GM21381 (cell line): ENCODE data around the gene ECE1.
"Not testable (repeated sequence)": the region's sequence is repeated elsewhere in the genome, so short reads cannot be mapped to it uniquely, and the experiment has no call there.

Experiments
- ATAC-seq: cut with Tn5 transposase; IDR thresholded peaks from one replicate; pipeline ENCODE4 v1.9.1; 2021; ENCODE audit warnings: mild to moderate bottlenecking, moderate library complexity; ENCODE audit not compliant: unreplicated experiment

ECE1 gene

GRCh38 chr1:21232044-21232443, 58.2 kb downstream of the ECE1 start:
- ATAC-seq, result no peak

GRCh38 chr1:21229246-21230000, 60.8 kb downstream of the ECE1 start:
- ATAC-seq, result no peak

- not testable (repeated sequence) for ATAC-seq
Measured at GRCh38 chr1:21228224-21228623, 62.0 kb downstream of the ECE1 start.

GRCh38 chr1:21225065-21225464, 65.2 kb downstream of the ECE1 start:
- no peak for ATAC-seq

- no peak for ATAC-seq
Measured at GRCh38 chr1:21220815-21221214, 69.4 kb downstream of the ECE1 start.

- no peak for ATAC-seq
Measured at GRCh38 chr1:21219674-21220073, 70.6 kb downstream of the ECE1 start.

GRCh38 chr1:21217812-21218596, 72.3 kb downstream of the ECE1 start:
- no peak for ATAC-seq

- no peak for ATAC-seq
Measured at GRCh38 chr1:21216835-21217811, 73.1 kb downstream of the ECE1 start.

- no peak for ATAC-seq
Measured at GRCh38 chr1:21212126-21212525, 78.1 kb downstream of the ECE1 start.

GRCh38 chr1:21208137-21208700, 82.0 kb downstream of the ECE1 start:
- not testable (repeated sequence) for ATAC-seq

GRCh38 chr1:21206117-21206516, 84.1 kb downstream of the ECE1 start:
- no peak for ATAC-seq

GRCh38 chr1:21205416-21205815, 84.8 kb downstream of the ECE1 start:
- no peak for ATAC-seq

- no peak for ATAC-seq
Measured at GRCh38 chr1:21201650-21202049, 88.6 kb downstream of the ECE1 start.

- not testable (repeated sequence) for ATAC-seq
Measured at GRCh38 chr1:21201238-21201637, 89.0 kb downstream of the ECE1 start.

- ATAC-seq, result no peak
Measured at GRCh38 chr1:21200767-21201166, 89.5 kb downstream of the ECE1 start.

GRCh38 chr1:21198929-21199328, 91.3 kb downstream of the ECE1 start:
- no peak for ATAC-seq

GRCh38 chr1:21192871-21193270, 97.4 kb downstream of the ECE1 start:
- no peak for ATAC-seq

GRCh38 chr1:21192284-21192683, 98.0 kb downstream of the ECE1 start:
- ATAC-seq, result no peak

- ATAC-seq, result not testable (repeated sequence)
Measured at GRCh38 chr1:21190771-21191170, 99.5 kb downstream of the ECE1 start.

GRCh38 chr1:21189906-21190500, 100.3 kb downstream of the ECE1 start:
- no peak for ATAC-seq
